PC-3 (cell line): Measurements from ENCODE around the gene CHRND.

ENCODE experiments used
- EZH2 ChIP-seq: fragments of 300-600 bp; sonication (generic); IDR thresholded peaks from one replicate; pipeline ENCODE4 v1.6.1; 2017; ENCODE audit warnings: antibody characterized with exemption, mild to moderate bottlenecking, low read length; ENCODE audit not compliant: unreplicated experiment
- TF ChIP-seq, protein P1 (sequence below): fragments of 300-600 bp; sonication (generic); conservative IDR thresholded peaks from 2 replicates; pipeline ENCODE4 v1.5.1; 2017; ENCODE audit warnings: antibody characterized with exemption, low read depth, mild to moderate bottlenecking, low read length

DNA sequence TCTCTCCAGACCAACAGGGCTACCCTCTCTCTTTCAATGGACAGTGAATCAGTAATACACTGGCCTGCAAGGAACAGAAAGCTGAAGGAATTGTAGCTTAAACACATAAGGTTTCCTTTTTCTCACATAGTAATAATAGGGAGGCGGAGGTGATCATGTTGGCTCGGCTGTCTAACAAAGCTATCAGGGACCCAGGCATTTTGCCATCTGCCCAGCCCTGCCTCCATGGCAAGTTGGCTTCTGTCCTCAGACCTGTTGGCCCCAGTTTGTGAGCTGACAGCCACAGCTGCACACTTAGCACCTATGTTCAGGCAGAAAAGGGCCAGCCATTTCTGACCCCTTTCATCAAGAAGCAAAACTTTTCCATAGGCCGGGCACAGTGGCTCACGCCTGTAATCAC, 11.5 kb downstream of the CHRND start:
- TF ChIP-seq EZH2 = no peak
- TF ChIP-seq, protein P1, sequence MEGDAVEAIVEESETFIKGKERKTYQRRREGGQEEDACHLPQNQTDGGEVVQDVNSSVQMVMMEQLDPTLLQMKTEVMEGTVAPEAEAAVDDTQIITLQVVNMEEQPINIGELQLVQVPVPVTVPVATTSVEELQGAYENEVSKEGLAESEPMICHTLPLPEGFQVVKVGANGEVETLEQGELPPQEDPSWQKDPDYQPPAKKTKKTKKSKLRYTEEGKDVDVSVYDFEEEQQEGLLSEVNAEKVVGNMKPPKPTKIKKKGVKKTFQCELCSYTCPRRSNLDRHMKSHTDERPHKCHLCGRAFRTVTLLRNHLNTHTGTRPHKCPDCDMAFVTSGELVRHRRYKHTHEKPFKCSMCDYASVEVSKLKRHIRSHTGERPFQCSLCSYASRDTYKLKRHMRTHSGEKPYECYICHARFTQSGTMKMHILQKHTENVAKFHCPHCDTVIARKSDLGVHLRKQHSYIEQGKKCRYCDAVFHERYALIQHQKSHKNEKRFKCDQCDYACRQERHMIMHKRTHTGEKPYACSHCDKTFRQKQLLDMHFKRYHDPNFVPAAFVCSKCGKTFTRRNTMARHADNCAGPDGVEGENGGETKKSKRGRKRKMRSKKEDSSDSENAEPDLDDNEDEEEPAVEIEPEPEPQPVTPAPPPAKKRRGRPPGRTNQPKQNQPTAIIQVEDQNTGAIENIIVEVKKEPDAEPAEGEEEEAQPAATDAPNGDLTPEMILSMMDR = no peak
